NCI-H2081 (cell line): ENCODE measurements around the gene ZFHX2.

Source experiments
- DNase-seq, 2 experiments: peaks; one replicate each; lab custom pipeline; 2025; lab: John Stamatoyannopoulos, UW

The ZFHX2 gene

DNA sequence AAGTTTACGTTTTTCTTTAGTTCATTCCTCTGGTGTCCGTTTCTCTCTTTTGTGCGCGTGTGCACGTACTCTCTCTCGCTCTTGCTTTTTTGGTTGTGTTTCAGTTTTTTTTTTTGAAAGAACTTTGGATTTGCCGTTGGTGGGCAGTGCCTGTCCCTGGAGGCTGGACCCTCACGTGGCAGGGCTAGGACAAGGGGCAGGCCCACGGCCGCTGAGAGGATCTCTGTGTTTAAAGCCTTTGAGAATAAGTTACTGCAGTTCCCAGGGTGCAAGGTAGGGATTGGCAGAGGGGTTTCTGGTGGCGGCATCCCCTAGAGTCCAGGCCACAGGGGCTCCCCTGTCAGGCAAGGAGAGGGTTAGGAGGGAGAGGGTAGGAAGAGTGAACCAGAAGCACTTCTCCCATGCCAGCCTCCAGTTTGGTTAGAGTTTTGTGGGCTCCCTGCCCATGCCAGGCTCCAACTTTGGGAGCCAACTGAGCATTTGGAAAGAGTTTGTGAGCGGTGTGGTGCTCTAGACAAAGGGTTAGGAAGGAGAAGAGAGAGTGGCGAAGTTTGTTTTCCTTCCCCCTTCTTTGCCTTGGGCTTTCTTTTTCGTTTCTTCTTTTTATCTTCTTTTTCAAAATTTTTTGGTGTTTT is 30.5 kb downstream of the ZFHX2 start:
- DNase-seq, result no peak

- no peak for DNase-seq
These were observed 32.9 kb downstream of the ZFHX2 start for GRCh38 chr14:23518709-23519108.

DNA sequence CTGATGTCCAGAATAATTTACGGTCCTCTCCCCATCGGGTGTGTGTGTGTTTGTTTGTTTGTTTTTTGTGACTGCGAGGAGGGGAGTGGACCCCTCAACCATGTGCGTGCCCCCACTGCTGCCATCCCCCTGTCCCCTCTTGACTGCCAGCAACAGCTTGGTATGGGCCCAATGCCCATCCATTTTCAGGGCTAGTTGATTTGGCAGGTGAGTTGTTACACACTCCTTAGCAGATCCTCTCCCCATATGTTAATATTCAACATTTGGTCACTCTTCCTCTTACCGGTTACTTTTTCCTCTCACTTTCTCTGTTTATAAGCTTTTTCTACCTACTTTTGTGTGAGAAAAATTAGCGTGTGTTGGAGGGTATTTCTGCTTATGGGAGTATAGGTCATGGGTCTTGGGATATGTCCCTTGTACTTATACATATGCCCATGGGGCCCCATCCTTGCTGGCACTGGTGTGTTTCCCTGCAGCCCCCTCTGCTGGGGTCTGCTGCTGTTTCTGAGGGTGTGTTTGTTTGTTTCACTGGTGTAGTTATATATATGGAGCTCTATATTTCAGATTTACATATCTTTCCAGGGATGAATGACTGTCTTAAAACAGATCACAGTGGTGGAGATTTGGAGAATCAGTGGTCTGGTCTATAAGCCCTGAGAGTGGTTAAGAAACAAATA is 33.8 kb downstream of the ZFHX2 start:
- no peak for DNase-seq

DNA sequence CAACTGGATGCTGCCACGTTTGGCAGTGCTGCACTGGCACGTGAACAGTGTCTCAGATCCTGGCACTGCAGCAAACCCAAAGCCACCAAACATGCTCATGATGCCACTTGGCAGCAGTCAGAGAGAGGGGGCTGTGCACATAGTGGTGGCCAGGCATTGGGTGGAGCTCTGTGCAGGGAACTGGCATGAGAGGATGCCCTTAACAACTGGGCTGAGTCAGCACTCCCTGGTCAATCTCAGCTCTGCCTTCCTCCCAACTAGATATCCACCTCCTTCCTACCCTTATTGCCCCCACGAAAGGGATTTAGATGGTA is 37.0 kb downstream of the ZFHX2 start:
- DNase-seq, result peak in 1 of 2 experiments; percentile 31

DNA sequence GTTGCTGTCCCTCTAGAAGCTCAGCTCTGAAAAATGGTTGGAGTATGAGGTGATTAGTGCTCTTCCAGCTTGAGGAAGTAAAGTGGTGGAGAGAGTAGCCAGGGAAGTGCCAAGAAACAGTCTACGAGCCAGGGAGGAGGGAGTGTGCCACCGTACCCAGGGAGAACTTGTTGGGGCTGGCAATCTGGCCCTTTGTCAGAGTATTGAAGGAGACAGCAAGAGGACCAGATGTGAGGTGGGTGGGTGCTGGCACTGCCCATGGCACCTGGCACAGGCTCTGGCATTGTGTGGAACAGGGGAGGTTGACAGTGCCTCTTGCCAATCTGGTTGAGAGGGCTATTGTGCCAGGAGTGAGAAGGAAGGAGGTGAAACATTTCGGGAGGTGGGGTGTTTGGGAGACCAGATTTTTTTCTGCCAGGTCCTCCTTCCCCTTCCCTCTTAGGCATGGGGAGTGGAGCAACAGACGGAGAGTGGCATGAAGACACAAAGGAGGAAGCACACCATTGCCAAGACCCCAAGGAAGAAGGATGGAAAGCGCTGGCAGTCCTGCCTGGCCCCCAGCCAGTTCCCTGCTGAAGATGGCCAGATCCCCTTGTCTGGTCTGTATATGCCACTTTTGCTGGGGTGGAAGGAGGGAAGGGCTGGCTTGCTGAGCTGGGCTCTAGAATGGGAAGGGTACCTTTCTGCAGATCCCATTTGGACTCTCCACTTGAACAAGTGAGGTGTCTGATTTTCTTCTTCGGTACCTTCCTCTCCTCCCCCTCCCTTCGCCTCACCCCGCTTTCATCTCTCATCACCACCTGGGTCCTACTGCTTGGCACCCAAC is 37.5 kb downstream of the ZFHX2 start:
- peak in 1 of 2 experiments; percentile 27 for DNase-seq

GRCh38 chr14:23513005-23513817 is 38.4 kb downstream of the ZFHX2 start:
- peak; percentile 22 for DNase-seq

- DNase-seq, result peak; percentile 49
These were observed 39.4 kb downstream of the ZFHX2 start for GRCh38 chr14:23512156-23512555.

GRCh38 chr14:23494223-23494622 is 57.3 kb downstream of the ZFHX2 start:
- DNase-seq, result no peak

DNA sequence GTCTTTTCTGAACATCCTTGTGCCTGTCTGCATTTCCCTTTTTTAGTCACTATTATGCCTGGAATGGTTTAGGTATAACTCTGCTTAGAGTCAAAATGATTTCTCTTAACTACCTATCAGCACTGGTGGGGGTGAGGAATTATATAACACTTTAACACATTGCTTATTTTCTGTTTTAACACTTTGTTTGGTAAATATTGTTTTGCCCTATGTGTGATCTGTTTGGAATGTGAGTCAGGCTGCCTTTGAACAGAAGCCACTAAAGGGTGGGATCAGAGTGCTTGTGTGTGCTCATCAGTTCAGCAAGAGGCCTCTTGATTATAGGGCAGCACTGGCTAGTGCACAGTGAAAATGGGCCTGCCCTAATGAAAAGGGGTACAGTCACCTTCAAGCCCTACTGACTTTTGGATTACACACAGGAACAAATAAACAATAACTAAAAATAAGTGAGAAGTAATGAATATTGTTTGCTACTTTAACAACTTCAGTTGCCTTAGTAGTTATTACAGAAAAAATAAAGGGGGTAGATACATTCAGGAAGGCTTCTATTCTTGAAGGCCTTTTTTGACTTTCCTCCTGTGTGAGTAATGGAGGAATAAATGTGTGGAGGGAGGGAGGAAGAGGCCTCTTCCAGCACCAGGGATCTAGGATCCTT is 58.8 kb downstream of the ZFHX2 start:
- no peak for DNase-seq

DNA sequence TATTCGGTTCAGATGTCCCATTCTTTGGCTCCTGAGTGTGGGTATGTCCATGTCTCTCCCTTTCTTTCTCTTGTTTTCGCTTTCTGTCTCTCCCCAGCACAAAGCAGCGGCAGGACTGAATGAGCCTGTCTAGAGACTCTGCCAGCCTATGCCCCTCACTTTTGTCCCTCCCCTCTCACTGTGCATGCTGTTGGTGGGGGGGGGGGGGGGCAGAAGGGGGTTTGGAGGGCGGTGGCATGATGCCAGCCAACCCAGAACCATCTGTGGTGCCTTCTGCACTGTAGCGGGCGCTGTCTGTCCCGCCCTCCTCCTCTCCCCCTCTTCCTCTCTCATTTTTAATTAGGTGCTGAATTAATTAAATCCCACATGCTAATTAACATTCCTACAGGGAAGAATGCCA is 64.3 kb downstream of the ZFHX2 start:
- DNase-seq, result no peak

GRCh38 chr14:23486036-23486435 is 65.5 kb downstream of the ZFHX2 start:
- DNase-seq, result no peak

DNA sequence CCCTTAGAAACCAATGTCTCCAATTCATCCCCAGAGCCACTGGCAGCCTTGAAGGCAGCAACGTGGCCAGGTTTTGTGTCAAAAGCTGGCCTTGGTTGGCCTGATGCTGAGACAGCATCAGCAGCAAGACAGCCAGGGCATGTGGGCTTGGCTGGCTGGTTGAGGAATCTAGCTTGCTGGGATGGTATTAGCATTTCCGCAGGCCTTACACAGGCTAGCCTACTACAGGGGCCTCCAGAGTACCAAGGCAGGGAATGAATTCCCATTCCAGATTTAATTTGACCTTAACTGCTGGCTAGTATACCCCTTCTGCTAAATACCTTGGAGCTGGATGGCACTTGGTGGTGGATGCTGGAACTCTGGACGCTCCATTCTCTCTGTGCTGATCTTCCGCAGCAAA is 66.2 kb downstream of the ZFHX2 start:
- no peak for DNase-seq

DNA sequence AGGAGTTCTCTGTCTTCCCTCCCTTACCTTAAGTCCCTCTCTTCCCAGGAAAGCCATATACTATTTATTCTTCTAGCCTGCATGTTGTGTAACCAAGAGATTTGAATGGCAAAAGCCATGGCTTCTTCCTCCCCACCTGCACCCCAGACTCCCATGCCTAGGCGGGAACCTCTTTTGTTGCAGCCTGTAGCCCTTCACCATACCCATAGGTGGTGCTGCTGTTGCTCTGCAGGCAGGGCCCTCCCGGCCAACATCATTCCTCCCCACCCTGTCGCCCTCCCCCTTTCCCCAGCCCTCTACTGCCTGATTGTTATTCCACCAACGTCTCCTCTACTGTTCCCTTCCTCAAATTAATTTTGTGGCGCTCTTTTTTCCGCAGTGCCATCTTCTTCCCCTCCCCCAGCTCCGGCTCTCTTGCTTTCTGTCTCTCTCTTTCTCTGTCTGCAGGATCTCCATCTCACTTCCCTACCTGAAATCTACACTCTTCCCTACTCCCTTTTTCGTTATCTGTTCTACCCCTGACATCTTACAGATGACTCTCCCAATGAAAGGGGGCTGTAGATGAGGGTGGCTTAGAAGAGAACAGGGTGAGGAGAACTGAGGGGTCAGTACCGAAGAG is 68.2 kb downstream of the ZFHX2 start:
- peak; percentile 67 to 75 for DNase-seq

GRCh38 chr14:23482823-23483148 is 68.8 kb downstream of the ZFHX2 start:
- DNase-seq, result no peak

DNA sequence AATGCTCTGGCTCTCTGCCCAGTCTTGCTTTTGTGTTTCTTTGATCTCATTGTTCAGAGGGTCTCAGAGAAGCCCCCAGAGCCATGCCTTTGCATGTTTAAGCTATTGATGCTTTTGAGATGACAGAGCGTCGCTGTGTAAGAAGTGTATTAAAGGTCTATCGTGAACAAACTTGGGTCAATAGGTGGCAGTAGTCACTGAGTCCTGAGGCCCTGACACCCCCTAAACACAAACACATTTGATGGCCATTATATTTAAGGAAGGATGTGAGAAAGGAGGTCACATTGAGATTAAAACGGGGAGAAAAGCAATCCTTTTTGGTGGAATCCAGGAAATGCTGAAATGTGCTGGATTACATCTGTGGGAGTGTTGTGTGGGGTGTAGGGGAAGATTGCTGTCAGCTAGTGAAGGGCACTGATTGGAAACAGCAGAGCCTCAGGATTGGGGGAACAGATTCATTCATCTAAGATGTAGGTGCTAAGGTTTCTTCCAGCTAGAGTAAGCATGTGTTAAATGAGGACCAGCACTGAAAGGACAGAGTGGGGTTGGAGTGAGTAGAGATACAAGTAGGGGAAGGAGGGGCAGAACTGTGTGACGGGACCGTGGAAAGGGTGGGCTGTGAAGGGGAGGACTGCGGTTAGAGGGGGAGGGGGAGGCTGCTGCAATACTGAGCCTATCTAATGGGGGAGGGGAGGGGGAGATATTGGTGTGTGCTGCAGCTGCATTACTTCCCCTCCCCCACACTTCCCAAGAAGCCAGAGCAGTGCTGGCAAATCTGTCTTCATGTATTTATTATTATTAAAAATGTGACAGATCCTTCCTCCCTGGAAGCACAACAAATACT is 69.4 kb downstream of the ZFHX2 start:
- no peak for DNase-seq

GRCh38 chr14:23481362-23481970 is 70.1 kb downstream of the ZFHX2 start:
- no peak for DNase-seq

DNA sequence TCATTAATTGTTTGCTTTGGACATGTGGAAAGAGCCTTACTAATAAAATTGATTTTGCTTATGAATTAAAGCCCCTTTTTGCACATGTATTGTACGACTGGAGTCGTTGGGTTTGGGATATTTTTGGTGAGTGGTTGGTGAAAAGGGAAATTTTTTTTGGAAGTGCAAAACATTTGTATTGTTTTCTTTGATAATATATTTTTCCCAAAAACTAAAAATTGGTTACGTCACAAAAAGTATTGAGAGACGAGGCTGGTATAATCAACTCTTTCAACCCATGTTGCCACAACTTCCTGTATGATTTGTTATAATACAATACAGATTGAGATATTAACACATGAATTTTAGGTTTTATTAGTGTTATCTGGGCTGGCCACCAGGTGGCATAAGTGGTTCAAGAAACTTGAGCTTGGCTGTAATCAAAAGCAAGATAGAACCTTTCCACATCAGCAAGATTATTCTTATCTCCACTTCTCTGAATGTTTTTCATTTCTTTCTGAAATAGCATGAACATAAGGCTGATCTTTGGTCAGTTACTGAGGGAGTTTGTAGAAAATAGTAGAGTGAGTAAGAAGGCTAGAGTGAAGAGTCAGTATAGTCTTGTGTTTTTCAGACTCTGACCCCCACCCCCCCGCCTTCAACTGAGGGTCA is 73.3 kb downstream of the ZFHX2 start:
- DNase-seq, result peak; percentile 57 to 65

- DNase-seq, result no peak
These were observed 80.6 kb downstream of the ZFHX2 start for GRCh38 chr14:23470947-23471346.
